Activated CD4-positive, alpha-beta T cell treated with anti-CD3 and anti-CD28 coated beads, Interleukin-2, amount 50 U/mL, for 1 hour (primary cell): ENCODE results near the gene PLXNA1.

Experiments used
- DNase-seq: peaks from one replicate; pipeline ENCODE4 v3.0.0-alpha.2; 2020

Gene PLXNA1

DNA sequence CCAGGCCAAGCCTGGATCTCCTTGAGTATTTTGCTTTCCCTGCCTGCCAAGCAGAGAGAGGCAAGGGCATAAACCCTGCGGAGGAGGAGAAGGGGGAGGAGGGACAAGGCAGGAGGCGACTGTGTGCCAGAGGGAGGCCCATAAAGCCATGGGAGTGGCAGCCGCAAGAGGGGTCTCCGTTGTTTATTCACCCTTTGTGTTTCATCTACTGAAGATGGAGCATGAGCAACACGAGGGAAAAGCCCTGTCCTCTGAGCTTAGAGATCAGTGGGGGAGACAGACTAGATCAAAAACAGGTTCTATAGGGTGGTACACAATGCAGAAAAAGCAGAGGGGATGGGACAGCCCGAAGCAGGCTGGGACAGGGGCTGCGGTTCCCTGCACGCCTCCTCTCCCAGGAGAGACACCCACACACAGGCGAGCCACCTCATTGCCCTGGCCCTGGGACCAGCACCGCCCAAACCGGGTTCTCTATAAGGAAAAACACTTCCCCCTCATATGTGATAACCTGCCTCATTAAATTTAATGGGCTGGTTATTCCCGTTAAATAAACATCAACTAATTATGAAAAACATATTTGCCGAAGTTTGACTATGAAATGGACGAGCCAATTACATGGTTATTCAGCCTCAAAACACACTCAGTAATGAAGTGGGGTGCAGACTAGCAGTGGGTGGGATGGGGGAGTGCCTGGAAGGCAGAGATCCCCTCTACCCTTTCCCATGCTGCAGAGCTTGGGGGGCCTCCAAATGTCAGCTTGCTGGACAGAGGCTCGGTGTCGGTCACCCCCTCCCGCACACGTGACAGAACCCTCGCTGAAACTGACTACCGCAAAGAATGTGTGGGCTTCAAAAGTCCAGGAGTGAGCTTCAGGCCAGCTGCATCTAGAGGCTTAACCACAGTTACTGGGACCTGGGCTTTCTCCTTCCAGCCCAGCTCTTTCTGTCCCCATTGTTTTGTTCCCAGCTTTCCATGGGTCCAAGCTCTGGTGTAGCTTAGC, 14.2 kb upstream of the PLXNA1 start:
- DNase-seq = no peak

DNA sequence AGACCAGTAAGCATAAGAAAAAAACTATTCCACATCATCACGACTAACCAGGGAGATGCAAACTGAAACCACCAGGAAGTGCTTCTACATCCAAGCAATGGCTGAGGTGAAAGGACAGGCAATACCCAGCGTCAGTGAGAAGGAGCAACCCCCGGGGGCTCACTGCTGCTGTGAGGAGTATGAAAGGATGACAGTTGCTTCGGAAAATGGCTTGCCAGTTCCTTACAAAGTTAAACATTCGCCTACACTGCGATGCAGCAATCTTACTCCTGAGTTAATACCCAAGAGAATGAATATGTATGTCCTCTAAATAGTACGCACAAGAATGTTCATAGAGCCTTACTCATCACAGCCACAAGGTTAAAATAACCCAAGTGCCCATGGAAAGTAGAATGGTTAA, 13.3 kb upstream of the PLXNA1 start:
- no peak for DNase-seq

DNA sequence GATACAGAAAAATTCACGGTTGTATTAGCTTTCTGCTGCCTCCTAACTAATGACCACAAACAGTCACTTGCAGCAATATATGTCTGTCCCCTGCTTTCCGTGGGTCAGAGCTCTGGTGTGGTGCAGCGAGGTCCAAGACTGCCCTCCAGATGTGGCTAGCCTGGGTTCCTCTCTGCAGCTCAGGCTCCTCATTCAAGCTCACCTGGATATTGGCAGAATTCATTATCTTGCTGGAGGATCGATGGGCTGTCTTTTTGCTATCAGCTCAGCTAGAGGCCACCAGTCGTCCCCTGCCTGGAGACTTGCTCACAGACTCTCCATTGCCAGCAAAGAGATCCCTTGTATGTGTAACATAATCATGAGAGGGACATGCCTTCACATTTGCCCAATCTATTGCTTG, 12.8 kb upstream of the PLXNA1 start:
- no peak for DNase-seq

DNA sequence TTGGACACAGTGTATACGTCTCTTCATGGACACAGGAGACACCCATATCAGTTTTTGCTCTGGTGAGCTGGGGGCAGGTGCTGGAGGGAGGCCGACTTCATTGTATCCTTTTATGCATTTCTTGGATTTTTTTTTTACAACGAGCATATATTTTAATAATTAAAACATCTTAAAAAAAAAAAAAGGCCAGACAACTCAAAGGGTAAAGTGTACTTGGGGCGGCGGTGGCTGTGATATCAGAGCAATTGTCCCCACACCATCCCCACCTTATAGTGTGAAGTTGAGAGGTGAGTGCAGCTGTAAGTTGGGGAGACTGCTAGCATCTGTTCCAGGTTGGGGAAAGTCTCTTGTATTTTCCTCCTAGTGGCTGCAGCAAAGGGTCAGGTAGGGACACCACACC, 12.0 kb upstream of the PLXNA1 start:
- no peak for DNase-seq

DNA sequence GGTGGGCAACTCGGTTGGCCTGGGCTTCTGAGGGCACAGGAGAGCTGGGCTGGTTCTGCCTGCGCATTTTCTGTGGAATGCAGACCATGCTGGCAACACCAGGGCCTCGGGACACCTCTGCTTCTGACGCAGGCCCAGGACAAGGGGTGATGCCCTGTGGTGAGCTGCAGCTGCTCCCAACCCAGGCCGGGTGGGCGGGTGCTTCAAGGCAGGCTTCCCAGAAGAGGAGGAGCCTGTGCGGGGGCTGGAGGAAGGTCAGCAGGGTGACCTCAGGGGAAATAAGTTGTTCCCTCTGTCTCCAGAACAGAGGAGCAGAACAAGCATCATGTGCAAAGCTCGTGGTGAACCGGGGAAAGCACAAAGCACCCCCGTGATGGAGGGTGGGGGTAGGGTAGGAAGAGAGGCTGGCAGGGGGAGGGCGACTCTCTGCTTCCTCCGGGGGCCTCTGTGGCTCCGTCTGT, 11.0 kb upstream of the PLXNA1 start:
- no peak for DNase-seq

DNA sequence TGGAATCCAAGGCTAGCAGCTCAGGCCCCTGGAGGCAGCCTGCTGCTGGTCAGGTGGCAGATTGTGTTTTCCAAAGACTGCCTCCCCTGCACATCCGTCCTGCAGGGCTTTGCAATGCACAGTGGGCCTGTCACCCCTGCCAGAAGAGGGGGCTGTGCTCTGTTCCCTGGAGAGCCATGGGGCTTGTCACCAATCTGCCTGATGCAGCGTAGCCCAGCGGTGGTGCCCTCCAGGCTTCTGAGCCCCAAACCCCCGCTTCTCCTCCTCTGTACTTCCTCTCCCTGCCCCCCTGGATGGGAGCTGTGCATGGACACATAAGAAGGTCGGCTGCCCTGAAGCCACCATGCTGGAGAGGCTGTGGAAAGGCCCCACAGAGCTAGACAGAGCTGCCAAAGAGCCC, 10.0 kb upstream of the PLXNA1 start:
- DNase-seq = no peak

DNA sequence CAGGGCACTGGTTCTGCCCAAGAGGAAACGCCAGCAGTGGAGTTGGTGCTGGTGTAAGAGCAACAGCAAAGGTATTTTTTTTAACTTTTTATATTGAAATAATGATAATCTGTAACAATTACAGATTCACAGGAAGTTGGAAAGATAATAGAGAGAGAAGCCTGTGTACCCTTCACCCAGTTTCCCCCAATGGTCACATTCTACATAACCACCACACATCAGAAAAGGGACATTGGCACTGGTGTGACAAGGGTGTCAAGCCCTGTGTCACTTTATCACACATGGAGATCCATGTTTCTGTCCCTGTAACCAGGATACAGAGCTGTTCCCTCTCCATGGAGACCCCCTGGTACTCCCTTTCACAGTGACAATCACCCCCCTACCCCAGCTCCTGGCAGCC, 9.1 kb upstream of the PLXNA1 start:
- no peak for DNase-seq

DNA sequence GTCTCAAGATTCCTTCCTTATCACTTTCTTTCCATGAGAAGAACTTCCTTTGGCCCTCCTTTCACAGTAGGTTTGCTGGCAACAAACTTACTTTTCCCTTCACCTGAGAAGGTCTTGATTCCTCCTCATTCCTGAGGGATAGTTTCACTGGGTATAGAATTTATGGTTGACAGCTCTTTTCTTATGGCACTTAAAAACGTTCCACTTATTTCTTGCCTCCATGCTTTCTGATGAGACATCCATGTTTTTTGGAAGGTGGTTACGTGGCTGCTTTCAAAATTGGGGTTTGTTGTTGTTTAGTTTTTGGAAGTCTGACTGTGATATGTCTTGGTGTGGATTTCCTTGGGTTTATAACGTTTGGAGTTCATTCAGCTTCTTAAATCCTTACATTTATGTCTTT, 8.2 kb upstream of the PLXNA1 start:
- DNase-seq = no peak

DNA sequence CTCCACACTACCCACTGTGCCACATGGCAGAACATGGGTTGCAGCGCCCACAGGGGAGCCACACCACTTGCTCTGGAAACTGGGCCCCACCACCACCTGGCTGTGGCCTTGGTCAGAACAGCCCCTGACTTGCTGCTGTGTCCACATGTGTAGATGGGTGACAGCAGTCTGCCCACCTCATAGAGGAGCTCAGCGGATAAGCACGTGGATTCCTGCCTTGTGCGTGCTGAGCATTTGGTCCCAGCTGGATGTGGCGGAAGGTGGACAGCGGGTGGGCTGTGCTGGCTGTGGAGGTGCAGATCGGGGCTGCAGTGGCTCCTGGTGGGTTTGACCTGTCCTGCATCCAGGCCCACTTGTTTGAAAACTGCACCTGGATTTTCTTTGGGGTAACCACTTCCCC, 6.0 kb upstream of the PLXNA1 start:
- no peak for DNase-seq

DNA sequence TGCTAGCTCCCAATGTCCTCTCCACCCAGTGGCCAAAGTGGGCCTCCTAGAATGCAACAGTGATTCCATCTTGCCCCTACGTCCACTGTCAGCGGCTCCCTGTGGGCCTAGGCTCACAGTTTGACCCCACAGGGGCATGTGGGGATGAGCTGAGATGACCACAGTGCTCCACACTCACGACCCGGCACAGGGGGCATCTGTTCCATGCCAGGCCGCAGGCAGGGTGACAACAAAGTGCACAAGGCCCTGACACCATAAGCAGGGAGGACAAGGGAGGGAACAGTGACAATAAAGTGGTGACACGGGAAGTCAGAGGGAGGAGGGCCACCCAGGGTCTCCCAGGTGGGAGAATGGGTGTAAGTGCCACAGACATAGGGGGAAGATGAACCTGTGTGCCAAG, 5.1 kb upstream of the PLXNA1 start:
- DNase-seq = no peak

DNA sequence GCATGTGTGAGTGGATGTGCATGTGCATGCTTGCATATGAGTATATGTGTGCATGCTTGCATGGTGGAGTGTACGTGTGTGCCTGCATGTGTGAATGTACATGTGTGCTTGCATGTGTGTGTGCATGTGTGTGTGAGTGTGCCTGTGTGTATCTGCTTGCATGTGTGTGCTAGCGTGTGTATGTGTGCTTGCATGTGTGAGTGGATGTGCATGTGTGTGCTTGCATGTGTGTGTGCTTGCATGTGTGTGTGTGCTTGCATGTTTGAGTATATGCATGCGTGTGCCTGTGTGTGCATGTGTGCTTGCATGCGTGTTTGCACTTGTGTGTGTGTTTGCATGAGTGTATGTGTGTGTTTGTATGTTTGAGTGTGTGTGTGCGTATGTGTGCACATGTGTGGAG, 4.6 kb upstream of the PLXNA1 start:
- no peak for DNase-seq

DNA sequence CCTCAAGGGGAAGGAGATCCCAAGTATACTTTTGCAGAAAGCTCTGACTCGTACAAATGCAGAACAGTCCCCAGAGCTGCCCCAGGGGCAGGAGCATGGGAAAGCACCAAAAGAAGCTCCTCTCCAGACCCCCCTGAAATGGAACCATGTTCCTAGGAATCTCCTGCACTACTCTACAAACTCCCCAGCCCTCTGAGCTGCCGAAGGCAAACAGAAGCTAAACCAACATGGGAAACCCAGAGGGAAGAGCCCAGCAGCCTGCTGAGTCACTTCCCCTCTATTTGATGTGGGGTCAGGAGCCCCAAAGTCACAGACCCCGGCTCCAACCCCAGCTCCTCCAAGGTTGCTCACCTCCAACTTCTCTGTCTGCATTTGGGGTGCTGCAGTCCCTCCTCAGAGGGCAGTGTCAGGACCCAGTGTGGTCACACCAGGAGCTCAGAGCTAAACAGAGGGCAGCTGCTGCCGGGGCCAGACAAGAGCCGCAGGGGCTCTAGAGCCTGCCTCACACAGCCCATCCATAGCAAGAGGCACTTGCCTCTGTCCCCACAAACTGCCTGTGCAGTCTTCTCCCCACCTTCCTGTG, 3.8 kb upstream of the PLXNA1 start:
- DNase-seq = no peak

DNA sequence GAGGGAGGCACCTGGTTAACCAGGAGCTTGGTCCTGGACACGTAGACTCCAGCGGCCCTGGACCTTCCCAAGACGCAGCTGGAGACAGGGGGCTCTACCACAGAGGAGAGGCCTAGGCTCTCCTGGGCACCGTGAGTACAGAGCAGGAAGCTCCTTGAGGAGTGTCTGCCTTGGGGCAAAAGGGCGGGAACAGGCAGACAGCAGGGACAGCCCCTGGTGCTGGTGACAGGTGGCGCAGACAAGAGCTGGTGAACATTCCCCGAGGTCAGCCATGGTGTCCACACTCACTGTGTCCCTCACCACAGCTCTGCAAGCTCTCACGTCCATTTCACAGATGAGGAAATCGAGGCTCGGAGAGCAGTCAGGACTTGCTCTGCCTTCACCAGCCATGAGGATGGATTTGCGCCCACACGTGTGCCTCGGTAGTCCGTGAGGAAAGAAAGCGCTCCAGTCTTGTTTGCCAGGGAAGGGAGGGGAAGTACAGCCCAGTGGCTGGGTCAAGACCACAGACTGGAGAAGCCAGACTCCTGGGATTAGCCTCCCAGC, 2.6 kb upstream of the PLXNA1 start:
- no peak for DNase-seq

DNA sequence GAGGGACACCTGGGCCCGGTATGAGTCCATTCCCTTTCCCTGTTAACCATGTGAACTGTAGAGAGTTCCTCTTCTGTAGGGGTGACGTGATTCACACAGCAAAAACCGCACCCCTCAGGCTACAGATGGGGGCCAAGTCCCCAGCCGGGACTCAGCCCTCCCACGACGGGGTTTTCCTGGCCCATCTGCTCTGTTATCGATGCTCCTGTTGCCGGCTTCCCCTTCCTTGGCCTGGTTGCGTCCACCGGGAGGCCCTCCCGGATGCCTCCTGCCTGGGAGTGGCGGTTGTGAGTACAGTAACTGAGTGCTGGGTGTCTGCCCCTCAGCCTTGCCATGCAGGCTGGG, 817 bp upstream of the PLXNA1 start:
- peak; percentile 50 for DNase-seq

DNA sequence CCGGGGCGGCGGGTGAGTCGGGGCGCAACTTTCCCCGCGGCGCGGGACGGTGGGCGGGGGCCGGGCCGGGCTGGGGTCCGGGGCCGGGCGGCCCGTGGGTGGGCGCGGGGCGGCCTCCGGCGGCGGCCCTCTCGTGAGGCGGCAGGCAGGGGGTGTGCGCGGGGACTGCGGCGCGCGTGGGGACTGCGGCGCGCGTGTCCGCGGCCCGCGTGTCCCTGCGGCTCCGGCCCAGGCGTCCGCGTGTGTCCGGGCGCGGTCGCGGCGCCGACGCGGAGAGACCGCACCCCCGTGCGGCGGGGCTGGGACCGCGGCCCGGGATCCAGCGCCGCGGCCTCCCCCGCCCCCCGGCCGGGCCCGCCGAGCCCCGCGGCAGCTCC, 349 bp downstream of the PLXNA1 start:
- DNase-seq = no peak

DNA sequence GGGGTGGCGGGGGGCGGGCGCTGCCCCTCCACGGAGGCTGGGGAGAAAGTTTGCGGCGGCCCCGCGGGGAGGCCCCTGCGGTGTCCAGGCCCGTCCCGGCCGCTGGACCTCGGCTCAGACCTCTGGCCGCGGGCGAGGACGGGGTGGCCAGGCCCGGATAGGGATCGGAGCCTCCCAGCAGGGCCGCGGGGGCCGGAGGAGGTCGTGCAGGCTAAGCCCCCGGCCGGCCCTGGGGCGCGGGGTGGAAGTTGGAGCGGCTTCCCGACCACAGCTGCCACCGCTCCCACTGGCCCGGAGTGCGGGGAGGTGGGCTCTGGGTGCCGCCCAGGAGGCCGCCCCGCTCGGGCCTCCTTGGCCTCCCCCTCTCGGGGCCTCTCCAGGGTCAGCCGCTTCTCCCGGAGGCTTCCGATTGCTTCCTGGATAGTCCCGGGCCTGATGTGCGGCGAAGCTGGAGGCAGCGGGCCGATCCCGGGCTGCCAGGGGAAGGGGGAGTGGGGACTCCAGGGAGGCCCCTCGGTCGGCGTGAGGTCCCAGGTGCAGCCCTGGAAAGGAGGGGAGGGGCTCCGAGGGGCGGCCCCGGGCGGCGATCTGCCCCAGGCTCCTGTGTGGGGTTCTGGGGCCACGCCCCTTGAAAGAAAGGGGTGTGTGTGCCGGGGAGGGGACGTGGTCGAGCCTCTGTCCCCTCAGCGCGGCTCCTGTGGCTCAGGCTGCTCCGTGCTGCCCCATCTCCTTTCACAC, 907 bp downstream of the PLXNA1 start:
- peak; percentile 22 for DNase-seq

DNA sequence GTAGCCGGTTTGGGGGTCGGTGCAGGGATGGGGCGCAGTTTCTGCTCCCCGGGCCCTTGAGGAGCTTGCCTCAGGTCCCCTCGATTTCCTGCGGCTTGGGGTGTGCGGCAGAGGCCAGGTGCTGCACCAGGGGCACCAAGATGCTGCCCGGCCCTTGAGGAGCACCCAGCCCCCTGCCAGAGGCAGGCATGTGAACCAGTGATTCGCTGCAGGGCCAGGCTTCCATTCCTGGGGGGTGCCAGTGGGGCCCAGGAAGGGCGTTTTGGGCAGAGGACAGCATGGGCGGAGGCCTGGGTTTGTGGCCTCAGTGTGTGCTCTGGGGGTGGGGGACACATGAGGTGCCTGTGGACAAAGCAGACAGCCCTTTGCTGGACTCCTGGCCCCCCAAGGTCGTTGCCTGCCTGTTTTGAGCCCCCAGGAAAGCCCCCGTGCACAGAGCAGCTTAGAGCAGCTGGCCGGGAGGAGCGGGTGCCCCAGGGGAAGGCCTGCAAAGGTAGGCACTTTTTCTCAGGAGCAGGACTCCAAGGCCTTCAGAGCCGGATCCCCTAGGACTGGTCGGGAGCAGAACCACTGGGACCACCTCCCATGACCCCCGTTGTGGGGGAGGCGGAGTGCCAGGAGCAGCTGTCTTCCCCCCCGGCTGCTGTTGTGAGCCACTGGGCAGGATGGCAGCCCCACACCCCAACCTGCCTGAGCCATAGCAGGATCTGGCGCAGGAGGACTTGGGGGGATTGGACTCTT, 1.6 kb downstream of the PLXNA1 start:
- DNase-seq = no peak

DNA sequence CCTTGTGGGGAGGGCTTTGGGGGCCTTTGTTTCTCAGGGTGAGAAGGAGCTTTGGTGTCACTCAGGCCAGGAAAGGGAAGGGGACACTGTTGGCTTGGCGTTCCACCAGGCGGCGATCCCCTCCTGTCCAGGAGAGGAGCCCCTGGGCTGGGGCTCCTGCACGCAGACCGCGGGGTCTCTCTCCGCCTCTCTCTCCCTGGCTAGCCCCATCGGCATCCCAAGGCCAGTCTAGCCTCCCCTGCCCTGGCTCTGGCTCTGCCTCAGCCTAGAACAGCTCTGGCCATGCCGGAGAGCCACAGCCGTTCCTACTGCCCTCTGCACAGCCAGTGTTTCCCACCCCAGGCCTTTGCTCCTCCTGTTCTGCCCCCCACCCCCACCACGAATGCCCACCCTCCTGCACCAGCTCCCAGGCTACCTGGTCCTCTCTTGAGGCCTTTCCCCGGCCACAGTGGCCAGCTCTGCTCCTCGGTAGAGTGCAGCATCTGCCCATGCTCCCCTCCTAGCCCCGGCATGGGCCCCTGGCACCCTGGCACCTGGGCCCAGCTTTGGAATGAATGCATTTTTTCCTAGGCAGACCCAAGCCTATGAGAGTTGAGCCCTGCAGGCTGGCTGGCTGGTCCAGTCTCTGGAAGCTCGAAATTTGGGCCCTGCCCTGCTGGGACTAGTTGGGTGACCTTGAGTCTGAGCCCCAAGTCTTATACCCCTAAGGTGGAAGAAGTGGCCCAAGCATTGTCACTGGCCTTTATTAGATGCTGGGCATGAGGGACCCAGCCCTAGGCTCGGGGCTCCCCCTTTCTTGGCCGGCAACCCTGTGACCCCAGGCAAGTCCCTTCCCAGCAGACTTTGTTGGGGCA, 2.4 kb downstream of the PLXNA1 start:
- DNase-seq = no peak

DNA sequence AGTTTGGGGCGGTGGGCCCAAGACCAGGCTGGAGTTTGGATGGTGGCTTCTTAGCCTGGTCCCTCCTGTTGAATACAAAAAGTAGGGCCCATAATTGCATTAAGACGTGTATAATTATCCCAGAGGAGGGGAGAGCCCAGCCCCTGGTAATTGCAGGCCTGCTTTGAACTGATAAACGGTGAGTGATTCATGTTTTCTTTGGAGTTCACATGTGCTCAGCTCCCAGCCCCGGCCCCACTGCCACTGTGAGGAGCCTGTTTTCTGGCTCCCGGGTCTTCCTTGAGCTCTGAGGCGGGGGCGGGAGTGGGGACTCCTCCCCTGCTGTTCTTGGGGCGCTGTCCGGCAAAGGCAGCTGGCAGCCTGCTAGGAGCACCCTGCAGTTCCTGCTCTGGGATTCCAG, 3.1 kb downstream of the PLXNA1 start:
- DNase-seq = no peak

DNA sequence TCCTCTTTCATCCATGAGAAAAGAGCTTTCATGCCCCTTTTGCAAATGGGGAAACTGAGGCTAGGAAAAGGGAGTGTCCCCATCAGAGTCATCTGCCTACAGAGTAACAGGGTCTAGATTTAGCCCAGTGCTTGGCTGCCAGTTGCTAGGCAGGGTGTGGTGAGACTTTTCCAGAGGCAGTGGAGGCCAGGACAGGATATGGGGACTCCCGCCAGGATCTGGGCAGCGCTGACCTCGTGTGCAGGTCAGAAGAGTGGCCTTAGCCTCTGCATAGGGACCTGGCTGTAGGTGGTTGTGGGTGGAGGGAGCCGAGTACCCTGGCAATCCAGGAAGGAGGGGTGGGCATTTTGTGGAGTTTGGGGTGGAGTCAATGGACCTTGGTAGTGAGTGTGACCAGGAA, 4.2 kb downstream of the PLXNA1 start:
- DNase-seq = no peak

DNA sequence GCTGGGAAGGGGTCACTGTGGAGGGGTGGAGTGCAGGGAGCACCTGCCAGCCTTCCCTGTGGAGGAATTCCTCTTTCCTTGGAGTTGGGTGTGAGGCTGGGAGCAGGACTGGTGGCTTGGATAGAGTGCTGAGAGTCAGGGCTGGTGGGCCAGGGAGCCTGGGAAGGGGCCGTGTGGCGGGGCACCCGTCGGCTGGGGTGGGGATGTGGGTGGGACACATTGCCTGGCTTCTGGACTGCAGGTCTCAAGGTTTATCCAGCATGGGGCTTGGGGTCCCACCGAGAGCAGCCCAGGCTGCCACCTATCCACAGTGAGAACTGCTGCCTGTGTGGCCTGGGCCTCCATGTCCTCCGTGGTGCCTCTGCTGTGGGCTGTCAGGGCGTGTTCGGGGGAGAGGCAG, 4.7 kb downstream of the PLXNA1 start:
- DNase-seq = no peak

DNA sequence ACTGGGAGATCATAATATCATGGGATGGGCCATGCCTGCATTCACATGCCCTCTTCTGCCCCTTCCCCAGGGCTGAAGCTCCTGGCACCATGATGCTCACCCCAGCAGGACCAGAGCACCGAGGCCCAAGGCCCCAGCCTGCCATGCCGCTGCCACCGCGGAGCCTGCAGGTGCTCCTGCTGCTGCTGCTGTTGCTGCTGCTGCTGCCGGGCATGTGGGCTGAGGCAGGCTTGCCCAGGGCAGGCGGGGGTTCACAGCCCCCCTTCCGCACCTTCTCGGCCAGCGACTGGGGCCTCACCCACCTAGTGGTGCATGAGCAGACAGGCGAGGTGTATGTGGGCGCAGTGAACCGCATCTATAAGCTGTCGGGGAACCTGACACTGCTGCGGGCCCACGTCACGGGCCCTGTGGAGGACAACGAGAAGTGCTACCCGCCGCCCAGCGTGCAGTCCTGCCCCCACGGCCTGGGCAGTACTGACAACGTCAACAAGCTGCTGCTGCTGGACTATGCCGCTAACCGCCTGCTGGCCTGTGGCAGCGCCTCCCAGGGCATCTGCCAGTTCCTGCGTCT, 5.6 kb downstream of the PLXNA1 start:
- no peak for DNase-seq
